IMR-90 (cell line): ENCODE results near the gene CCDC116.

Source experiments
- CTCF ChIP-seq: conservative IDR thresholded peaks from 2 replicates; pipeline ENCODE4 v1.5.1; 2012; ENCODE audit warnings: mild to moderate bottlenecking, low read depth, low read length, improper control_type of control experiment
- ELK1 ChIP-seq: fragments of 150-350 bp; IDR thresholded peaks from 2 replicates; pipeline ENCODE4 v1.6.1; 2016; ENCODE audit warnings: low read depth, mild to moderate bottlenecking, low read length, moderate library complexity, borderline replicate concordance
- MAFK ChIP-seq: IDR thresholded peaks from 2 replicates; pipeline ENCODE4 v1.6.1; 2012; ENCODE audit warnings: low read depth, low read length, improper control_type of control experiment
- POLR2A ChIP-seq: IDR thresholded peaks from 2 replicates; pipeline ENCODE4 v1.6.1; 2012; ENCODE audit warnings: mild to moderate bottlenecking, low read depth, low read length
- RCOR1 ChIP-seq: IDR thresholded peaks from 2 replicates; pipeline ENCODE4 v1.6.1; 2012; ENCODE audit warnings: mild to moderate bottlenecking, low read length, improper control_type of control experiment; ENCODE audit not compliant: insufficient replicate concordance
- RFX5 ChIP-seq: IDR thresholded peaks from 2 replicates; pipeline ENCODE4 v1.8.0; 2012; ENCODE audit warnings: low read depth, mild to moderate bottlenecking, low read length, moderate library complexity
- SMC3 ChIP-seq: fragments of 150-350 bp; IDR thresholded peaks from 2 replicates; pipeline ENCODE4 v1.6.1; 2016; ENCODE audit warnings: low read depth, mild to moderate bottlenecking, antibody characterized with exemption, low read length, moderate library complexity

- TF ChIP-seq RFX5 (no peak), RCOR1 (no peak), CTCF (no peak), SMC3 (no peak), MAFK (no peak), POLR2A (no peak), ELK1 (no peak)
These were observed 40.9 kb upstream of the CCDC116 start for GRCh38 chr22:21591695-21592094.
